HG03196 (cell line): ENCODE measurements around the gene CDC40.

Experiments
- ATAC-seq: cut with Tn5 transposase; IDR thresholded peaks from one replicate; pipeline ENCODE4 v1.9.1; 2021; ENCODE audit not compliant: unreplicated experiment

The CDC40 gene

GRCh38 chr6:110180228-110181008 lies at the start of gene CDC40:
Gene CDC40 (plus strand): TSS chr6:110180427. CDS start chr6:110180445, 18 bp downstream.
- peak; percentile 45 for ATAC-seq

GRCh38 chr6:110137924-110138887 lies 42.0 kb upstream of the CDC40 start:
- ATAC-seq, result no peak

GRCh38 chr6:110139052-110139451 lies 41.2 kb upstream of the CDC40 start:
- no peak for ATAC-seq

GRCh38 chr6:110140650-110141049 lies 39.6 kb upstream of the CDC40 start:
- no peak for ATAC-seq

GRCh38 chr6:110147870-110148269 lies 32.4 kb upstream of the CDC40 start:
- ATAC-seq, result no peak

GRCh38 chr6:110158479-110158878 lies 21.7 kb upstream of the CDC40 start:
- ATAC-seq, result no peak

- ATAC-seq, result no peak
These were observed 10.1 kb upstream of the CDC40 start for GRCh38 chr6:110170081-110170480.

GRCh38 chr6:110173506-110174132 lies 6.6 kb upstream of the CDC40 start:
- ATAC-seq, result no peak

- ATAC-seq, result peak; percentile 20
These were observed 1.4 kb upstream of the CDC40 start for GRCh38 chr6:110178626-110179405.

GRCh38 chr6:110179406-110180227 lies 610 bp upstream of the CDC40 start, which contains the start of gene WASF1:
Gene WASF1 (minus strand): TSS chr6:110179670. CDS start chr6:110127601, 52,069 bp downstream.
- peak; percentile 90 for ATAC-seq

- no peak for ATAC-seq
These were observed 1.2 kb downstream of the CDC40 start for GRCh38 chr6:110181131-110182030.

- ATAC-seq, result no peak
These were observed 3.2 kb downstream of the CDC40 start for GRCh38 chr6:110183292-110183885.

- peak; percentile 42 for ATAC-seq
These were observed 5.7 kb downstream of the CDC40 start for GRCh38 chr6:110185879-110186278.

- ATAC-seq, result no peak
These were observed 8.6 kb downstream of the CDC40 start for GRCh38 chr6:110188791-110189190.

GRCh38 chr6:110190726-110191125 lies 10.5 kb downstream of the CDC40 start:
- ATAC-seq, result no peak

- no peak for ATAC-seq
These were observed 11.2 kb downstream of the CDC40 start for GRCh38 chr6:110191477-110191876.

- ATAC-seq, result no peak
These were observed 15.4 kb downstream of the CDC40 start for GRCh38 chr6:110195639-110196038.

- no peak for ATAC-seq
These were observed 16.6 kb downstream of the CDC40 start for GRCh38 chr6:110196874-110197273.
